Fibroblast of pulmonary artery (primary cell): Measurements from ENCODE around the gene MYOD1.

ENCODE experiments used
- DNase-seq: peaks from one replicate; pipeline ENCODE4 v3.0.0-alpha.2; 2010; ENCODE audit warnings: low read depth
- H3K4me3 ChIP-seq: replicated peaks from 2 replicates; pipeline ENCODE4 v1.5.1; 2011; ENCODE audit warnings: low read depth, mild to moderate bottlenecking, control low read depth, low read length, moderate library complexity
- CTCF ChIP-seq: IDR thresholded peaks from 2 replicates; pipeline ENCODE4 v1.5.1; 2011; ENCODE audit warnings: mild to moderate bottlenecking, control low read depth, low read length, inconsistent platforms; ENCODE audit errors: missing control alignments

The MYOD1 gene

GRCh38 chr11:17760102-17761029, 41.0 kb downstream of the MYOD1 start:
- peak; percentile 55 for DNase-seq
- peak; percentile 67 for TF ChIP-seq CTCF
- no peak overlapping the region for H3K4me3 ChIP-seq

- DNase-seq = no peak
- no peak for TF ChIP-seq CTCF
- H3K4me3 ChIP-seq = no peak overlapping the region
Measured at GRCh38 chr11:17762309-17762974, 43.1 kb downstream of the MYOD1 start.

GRCh38 chr11:17763244-17763643, 43.9 kb downstream of the MYOD1 start:
- no peak for TF ChIP-seq CTCF
- no peak for DNase-seq
- no peak overlapping the region for H3K4me3 ChIP-seq

GRCh38 chr11:17763703-17764102, 44.3 kb downstream of the MYOD1 start:
- DNase-seq = no peak
- no peak for TF ChIP-seq CTCF
- H3K4me3 ChIP-seq = no peak overlapping the region

- H3K4me3 ChIP-seq = no peak overlapping the region
- no peak for DNase-seq
- TF ChIP-seq CTCF = no peak
Measured at GRCh38 chr11:17764446-17765218, 45.3 kb downstream of the MYOD1 start.

GRCh38 chr11:17765356-17766072, 46.1 kb downstream of the MYOD1 start:
- no peak overlapping the region for H3K4me3 ChIP-seq
- no peak for DNase-seq
- no peak for TF ChIP-seq CTCF
